NT2/D1 (cell line): ENCODE data around the gene PDZRN3.

Experiments used
- SUZ12 ChIP-seq: IDR thresholded peaks from 2 replicates; pipeline ENCODE4 v1.6.1; 2011; ENCODE audit not compliant: insufficient read length, insufficient read depth; ENCODE audit errors: extremely low read depth
- YY1 ChIP-seq: IDR thresholded peaks from 2 replicates; pipeline ENCODE4 v1.6.1; 2011; ENCODE audit not compliant: insufficient read length, insufficient read depth
- ZNF274 ChIP-seq: IDR thresholded peaks from 2 replicates; pipeline ENCODE4 v1.6.1; 2011; ENCODE audit warnings: mild to moderate bottlenecking, low read depth, low read length

- TF ChIP-seq ZNF274: no peak
- no peak for TF ChIP-seq YY1
- no peak for TF ChIP-seq SUZ12
Observed at GRCh38 chr3:73473181-73473897, 151.4 kb downstream of the PDZRN3 start.
